Stromal cell of bone marrow (primary cell): Measurements from ENCODE around the gene OR11H6.
"Not testable (repeated sequence)": the region's sequence is repeated elsewhere in the genome, so short reads cannot be mapped to it uniquely, and the experiment has no call there.

Source experiments
- DNase-seq: peaks from one replicate; pipeline ENCODE4 v3.0.0-alpha.2; 2012; ENCODE audit warnings: low read depth

The OR11H6 gene, protein sequence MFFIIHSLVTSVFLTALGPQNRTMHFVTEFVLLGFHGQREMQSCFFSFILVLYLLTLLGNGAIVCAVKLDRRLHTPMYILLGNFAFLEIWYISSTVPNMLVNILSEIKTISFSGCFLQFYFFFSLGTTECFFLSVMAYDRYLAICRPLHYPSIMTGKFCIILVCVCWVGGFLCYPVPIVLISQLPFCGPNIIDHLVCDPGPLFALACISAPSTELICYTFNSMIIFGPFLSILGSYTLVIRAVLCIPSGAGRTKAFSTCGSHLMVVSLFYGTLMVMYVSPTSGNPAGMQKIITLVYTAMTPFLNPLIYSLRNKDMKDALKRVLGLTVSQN

DNA sequence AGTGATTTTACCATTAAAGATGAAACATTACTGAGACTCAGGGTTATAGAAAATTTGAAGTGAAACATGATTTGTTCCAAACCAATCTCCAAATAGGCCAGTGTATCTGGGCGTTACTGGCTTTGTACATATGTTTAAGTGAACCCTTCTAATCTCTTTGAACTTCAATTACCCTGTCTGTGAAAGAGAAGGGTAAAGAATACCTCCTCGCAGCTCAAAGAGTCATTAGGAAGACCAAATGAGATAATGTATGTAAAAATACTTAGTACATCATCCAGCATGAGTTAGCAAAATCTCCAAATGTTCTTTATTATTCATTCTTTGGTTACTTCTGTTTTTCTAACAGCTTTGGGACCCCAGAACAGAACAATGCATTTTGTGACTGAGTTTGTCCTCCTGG, at the start of gene OR11H6:
TSS of gene OR11H6 (plus strand) at position 301 of the 400 bp plus-strand sequence. CDS start at position 301, 0 bp downstream.
- DNase-seq, result no peak

DNA sequence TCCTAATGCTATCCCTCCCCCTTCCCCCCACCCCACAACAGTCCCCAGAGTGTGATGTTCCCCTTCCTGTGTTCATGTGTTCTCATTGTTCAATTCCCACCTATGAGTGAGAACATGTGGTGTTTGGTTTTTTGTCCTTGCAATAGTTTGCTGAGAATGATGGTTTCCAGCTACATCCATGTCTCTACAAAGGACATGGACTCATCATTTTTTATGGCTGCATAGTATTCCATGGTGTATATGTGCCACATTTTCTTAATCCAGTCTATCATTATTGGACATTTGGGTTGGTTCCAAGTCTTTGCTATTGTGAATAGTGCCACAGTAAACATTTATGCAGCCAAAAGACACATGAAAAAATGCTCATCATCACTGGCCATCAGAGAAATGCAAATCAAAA, 49.3 kb upstream of the OR11H6 start:
- not testable (repeated sequence) for DNase-seq

DNA sequence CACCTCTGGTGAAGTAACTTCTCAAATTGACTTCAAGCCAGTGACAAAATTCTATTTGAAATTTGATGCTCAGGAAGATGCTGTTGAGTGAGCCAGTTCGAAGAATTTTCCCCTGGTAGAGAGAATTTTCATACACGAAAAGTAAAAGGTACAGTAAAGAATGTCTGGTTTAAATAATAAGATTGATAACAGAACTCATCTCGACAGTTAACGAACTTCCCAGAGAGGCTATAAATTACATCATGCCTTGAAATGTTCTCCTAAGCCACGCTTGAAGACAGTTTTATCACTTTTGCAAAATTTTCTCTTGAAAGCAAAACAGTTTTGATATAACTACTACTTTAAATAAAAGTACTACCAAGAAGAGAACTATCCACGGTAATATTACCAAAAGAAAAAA, 47.2 kb upstream of the OR11H6 start:
- DNase-seq, result no peak

DNA sequence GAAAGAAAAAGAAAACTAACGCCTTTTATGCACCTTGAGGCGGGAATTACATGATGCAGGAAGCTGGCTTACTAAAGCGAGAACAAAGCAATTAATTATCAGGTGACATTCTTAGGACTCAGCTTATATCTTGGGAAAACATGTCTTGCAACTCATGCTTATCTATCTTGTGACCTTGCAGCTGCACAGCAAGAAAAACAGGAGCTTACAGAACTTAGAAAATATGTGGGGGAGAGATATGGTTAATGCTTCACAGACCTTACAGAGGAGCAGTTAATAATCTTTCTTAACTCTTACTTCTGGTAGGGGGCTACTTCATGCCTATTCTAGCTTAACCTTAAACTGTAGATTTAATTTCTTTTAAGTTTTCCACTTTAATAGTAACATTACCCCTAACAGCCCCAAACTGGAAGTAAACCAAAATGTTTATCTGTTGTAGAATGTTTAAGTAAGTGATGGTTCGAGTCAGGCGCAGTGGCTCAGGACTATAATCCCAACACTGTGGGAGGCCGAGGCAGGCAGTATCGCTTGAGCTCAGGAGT, 46.0 kb upstream of the OR11H6 start:
- no peak for DNase-seq

DNA sequence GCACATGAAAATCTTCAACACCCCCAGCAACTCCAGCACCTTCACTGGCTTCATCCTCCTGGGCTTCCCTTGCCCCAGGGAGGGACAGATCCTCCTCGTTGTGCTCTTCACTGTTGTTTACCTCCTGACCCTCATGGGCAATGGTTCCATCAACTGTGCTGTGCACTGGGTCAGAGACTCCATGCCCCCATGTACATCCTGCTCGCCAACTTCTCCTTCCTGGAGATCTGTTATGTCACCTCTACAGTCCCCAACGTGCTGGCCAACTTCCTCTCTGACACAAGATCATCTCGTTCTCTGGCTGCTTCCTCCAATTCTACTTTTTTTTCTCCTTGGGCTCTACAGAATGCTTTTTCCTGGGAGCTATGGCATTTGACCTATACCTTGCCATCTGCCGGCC, 44.3 kb upstream of the OR11H6 start:
- DNase-seq, result no peak

DNA sequence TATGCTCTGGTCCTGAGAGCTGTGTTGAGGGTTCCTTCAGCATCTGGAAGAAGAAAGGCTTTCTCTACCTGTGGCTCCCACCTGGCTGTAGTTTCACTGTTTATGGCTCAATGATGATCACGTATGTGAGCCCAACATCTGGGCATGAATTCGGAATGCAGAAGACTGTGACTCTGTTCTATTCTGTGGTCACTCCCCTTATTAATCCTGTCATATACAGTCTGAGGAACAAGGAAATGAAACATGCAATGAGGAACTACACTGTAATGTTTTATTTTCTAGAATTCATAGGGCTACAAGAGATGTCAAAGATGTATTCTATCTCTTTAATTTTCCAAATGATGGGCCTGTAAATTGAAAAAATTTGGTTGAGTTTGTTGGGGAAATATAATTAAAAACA, 43.6 kb upstream of the OR11H6 start:
- no peak for DNase-seq

DNA sequence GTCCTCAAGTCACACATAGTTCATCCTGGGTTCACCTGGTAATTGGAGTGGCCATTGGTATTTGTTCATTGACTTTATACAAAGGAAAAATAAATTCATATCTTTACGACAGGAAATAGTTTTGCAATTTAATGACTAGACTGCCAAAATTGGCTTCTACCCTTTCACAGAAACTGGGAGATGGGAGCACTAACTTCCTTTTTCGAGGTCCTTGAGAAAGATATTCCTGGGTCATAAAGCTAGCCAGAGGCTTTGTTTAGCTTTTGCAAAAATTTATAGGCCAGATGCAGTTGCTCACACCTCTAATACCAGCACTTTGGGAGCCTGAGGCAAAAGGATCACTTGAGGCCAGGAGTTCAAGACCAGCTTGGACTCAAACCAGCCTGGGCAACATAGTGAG, 43.0 kb upstream of the OR11H6 start:
- DNase-seq, result no peak

DNA sequence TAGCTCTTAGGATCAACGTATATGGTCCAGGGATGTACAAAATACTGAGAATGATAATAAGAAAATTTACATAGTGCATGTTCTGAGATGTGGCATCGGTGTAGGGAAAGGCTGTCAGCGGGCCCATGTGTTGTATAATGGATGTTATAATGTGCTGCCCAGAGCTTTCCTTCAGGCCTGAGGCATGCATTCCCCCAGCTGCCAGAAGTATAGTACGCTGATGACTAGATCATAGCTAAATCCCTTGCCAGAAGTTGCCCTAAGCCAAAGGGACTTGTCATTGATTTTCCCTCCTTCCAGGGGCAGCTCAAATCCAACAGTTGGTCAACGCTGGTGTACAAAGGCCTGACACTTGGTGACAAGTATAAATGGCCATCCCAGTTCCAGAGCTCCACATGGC, 39.3 kb upstream of the OR11H6 start:
- no peak for DNase-seq

DNA sequence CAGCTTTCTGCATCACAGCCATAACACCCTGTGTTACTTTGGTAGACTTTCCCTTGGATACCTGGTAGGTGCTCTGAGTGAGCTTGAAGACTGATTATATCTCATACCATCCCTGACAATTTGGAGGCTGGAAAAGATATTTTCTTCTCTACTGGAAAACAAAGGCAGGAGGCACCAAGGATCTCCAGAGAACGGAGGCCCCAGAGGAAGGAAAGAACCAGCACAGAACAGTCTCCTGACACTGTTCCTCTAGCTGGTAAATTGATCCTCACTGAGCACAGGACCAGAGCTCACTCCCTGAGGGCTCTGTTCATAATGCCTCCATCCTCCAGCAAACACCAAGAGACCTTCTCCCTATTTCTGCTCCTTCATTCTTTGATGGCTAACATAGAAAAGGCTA, 32.9 kb upstream of the OR11H6 start, which contains the start of gene OR11G2:
TSS of gene OR11G2 (plus strand) at position 301 of the 400 bp plus-strand sequence. CDS start 6,542 bp downstream, outside the sequence.
- no peak for DNase-seq

DNA sequence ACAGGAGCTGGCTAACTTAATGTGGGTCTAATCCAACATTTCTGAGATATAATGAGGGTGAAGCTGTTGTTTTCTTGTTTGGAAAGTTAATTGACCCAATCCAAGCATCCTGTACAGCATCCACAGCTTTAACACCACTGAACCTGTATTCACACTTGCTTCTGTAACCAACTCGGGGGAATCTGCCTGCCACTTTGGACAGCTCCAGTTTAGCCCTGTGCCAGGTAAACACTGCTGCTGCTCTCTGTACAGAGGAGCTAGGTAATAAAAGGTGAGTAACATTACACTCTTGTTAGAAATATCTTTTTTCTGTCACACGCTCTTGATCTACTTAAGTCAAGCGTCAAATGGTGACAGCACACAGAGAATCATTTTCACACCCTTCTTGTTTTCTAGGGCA, 32.1 kb upstream of the OR11H6 start:
- DNase-seq, result no peak

DNA sequence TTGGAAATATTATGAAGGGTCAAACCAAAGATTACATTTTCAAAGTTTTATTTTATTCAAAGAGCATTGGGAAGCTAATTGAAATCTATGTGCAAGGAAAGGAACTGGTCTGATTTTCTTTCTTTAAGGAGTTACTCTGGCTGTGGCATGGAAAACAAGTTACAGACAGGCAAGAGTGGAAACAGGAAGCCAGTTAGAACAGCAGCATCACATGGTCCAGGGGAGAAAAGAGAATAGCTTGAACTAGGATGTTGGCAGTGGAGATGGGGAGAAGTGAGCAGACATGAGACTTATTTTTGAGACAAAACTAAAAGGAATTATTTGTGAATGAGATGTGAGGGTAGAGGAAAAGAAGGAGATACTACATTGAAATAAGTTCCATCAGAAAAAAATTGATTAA, 29.4 kb upstream of the OR11H6 start:
- DNase-seq, result no peak

DNA sequence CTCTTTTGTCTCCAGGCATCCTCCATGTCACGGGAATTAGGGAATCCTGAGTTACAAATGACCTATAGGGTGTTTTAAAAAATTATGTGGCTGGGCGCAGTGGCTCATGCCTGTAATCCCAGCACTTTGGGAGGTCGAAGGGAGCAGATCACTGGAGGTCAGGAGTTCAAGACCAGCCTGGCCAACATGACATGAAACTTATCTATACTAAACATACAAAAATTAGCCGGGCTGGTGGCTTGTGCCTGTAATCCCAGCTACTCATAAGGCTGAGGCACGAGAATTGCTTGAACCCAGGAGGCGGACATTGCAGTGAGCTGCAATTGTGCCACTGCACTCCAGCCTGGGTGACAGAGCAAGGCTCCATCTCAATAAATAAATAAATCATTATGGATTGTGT, 28.3 kb upstream of the OR11H6 start:
- not testable (repeated sequence) for DNase-seq

DNA sequence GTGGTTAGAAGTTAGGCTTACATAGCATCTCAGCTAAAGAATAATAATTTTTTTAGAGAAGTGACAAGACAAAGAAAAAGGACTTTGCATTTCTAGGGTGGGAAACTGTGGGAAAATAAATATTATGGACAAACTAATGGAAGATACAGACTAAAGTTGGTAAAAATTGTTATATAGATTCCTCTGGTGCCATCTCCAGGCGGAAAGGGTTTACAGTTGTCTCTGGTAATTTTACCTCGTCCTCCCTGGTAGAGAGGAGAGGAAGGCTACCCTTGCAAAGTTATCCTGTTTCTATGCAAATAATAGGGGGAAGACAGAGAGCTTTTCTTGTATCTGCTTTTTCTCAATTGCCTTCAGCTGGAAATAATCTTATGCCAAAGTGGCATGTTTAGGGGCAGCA, 27.6 kb upstream of the OR11H6 start:
- no peak for DNase-seq

DNA sequence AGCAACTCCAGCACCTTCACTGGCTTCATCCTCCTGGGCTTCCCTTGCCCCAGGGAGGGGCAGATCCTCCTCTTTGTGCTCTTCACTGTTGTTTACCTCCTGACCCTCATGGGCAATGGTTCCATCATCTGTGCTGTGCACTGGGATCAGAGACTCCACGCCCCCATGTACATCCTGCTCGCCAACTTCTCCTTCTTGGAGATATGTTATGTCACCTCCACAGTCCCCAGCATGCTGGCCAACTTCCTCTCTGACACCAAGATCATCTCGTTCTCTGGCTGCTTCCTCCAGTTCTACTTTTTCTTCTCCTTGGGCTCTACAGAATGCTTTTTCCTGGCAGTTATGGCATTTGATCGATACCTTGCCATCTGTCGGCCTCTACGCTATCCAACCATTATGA, 26.1 kb upstream of the OR11H6 start:
- DNase-seq, result no peak

DNA sequence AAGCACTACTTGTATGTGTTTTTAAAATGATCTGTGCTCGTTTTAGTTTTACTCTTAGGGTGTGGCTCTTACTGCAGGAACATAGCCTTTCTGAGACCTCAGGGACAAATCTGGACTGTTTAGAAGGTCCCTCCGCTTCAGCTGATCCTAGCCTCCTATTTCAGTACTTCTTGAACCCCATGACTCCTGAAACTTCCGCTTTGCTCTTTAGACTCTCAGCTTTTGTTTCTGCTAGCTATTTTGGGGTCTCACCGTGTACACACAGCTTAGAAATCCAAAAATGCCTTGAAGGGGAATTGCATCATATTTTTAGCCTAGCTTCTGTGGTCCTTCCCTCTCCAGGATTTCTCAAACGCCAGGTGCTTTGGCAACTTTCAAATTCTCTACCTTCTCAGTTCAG, 24.5 kb upstream of the OR11H6 start:
- DNase-seq, result no peak

DNA sequence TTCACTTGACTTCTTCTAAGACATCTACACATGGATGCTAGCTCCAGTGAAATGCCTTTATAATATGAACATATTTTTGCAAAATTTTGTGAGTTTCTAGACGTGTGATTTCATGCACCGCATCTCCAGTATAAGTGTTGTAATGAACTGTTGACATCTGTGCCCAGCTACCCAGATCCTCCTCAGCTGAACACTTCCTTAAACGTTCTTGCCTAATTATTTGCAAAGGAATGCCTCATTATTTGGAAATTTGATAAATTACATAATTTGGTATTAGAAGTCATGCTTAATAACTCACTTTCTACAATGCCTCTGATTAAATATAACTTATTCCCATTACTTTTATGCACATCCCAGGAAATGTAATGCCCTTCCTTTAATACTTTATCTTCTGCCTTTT, 18.8 kb upstream of the OR11H6 start:
- DNase-seq, result no peak

DNA sequence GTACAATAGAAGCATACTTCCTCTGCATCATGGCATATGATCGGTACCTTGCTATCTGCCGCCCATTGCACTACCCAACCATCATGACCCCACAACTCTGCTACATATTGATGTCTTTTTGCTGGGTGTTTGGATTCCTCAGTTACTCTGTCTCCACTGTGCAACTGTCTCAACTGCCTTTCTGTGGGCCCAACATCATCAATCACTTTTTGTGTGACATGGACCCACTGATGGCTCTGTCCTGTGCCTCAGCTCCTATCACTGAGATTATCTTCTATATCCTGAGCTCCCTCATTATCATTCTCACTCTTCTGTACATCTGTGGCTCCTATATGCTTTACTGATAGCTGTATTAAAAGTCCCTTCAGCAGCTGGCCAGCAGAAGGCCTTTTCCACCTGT, 13.9 kb upstream of the OR11H6 start:
- DNase-seq, result no peak

DNA sequence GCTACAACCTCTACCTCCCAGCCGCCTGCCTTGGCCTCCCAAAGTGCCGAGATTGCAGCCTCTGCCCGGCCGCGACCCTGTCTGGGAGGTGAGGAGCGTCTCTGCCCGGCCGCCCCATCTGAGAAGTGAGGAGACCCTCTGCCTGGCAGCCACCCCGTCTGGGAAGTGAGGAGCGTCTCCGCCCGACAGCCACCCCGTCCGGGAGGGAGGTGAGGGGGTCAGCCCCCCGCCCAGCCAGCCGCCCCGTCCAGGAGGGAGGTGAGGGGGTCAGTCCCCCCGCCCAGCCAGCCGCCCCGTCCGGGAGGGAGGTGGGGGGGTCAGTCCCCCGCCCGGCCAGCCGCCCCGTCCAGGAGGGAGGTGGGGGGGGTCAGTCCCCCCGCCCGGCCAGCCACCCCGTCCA, 11.1 kb upstream of the OR11H6 start:
- not testable (repeated sequence) for DNase-seq

DNA sequence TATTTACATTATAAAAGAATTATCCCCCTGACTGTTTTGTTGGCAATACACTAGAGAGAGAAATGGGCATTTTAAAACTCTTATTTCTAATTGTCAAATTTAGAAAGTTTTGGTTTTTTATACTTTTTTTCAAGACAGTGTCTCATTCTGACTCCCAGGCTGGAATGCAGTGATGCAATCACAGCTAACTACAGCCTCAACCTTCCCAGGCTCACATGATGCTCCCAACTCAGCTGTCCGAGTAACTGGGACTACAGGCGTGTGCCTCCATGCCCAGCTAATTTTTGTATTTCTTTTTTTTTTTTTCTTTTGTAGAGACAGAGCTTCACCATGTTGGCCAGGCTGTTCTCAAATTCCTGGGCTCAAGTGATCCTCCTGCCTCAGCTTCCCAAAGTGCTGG, 8.3 kb upstream of the OR11H6 start:
- peak; percentile 13 for DNase-seq

DNA sequence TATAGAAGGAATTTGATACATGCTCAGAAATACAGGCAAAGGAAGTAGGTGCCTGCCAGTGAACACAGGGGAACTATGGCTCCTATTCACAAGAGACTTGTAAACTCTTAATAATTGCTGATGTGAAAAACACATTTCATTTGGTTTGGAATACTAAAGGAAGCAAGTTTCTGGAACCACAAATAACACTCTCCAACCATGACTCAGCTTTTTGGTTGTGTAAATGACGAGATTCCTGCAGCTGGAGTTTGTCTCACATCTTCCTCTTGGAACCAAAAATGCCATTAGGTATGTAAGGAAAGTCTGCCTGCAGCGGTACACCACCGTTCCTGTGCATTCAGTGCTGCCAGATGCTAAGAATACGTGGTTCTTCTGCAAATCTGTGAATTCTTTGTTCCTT, 4.5 kb upstream of the OR11H6 start:
- DNase-seq, result peak; percentile 5

DNA sequence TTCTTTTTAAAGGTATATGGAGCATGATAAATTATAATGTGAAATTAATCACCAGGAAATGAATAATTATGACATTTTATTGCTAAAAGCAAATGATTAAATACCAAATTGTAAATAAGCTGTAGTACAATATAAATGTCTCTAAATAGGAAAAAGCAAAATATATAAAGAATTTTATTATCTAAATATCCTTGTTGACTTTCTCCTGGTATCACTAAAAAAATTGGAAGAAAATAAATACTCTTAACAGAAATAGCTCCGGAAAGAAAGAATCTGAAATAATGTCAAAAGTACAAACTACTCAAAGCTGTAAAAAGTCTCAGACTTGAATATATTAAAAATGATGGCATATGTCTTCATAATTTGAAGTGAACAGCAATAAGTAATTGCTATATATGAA, 5.2 kb downstream of the OR11H6 start, which contains the start of gene OR11H7:
TSS of gene OR11H7 (plus strand) at position 301 of the 400 bp plus-strand sequence.
- no peak for DNase-seq

DNA sequence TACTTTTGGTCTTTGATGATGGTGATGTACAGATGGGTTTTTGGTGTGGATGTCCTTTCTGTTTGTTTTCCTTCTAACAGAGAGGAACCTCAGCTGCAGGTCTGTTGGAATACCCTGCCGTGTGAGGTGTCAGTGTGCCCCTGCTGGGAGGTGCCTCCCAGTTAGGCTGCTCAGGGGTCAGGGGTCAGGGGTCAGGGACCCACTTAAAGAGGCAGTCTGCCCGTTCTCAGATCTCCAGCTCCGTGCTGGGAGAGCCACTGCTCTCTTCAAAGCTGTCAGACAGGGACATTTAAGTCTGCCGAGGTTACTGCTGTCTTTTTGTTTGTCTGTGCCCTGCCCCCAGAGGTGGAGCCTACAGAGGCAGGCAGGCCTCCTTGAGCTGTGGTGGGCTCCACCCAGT, 11.9 kb downstream of the OR11H6 start:
- not testable (repeated sequence) for DNase-seq

DNA sequence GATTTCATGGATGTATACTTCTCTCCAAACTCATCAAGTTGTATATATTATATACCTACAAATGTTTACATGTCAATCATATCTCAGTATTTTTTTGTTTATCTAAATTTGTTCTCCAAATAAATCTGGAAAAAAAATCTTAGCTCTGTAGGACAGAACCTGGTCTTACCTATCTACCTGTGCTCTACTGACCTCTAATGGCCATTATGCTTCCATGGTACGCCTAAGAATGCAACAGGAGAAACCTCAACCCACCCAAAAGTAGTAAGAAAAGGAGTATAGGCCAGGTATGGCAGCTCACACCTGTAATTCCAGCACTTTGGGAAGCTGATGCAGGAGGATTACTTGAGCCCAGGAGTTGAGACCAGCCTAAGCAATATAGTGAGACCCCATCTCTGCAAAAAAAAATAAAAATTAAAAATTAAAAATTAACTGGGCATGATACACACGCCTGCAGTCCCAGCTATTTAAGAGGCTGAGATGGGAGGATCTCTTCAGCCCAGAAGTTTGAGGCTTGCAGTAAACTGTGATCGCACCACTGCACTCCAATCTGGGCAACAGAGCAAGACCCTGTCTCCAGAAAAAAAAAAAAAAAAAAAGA, 24.2 kb downstream of the OR11H6 start:
- no peak for DNase-seq
